Measurements from ENCODE around the gene TRRAP.

DNA sequence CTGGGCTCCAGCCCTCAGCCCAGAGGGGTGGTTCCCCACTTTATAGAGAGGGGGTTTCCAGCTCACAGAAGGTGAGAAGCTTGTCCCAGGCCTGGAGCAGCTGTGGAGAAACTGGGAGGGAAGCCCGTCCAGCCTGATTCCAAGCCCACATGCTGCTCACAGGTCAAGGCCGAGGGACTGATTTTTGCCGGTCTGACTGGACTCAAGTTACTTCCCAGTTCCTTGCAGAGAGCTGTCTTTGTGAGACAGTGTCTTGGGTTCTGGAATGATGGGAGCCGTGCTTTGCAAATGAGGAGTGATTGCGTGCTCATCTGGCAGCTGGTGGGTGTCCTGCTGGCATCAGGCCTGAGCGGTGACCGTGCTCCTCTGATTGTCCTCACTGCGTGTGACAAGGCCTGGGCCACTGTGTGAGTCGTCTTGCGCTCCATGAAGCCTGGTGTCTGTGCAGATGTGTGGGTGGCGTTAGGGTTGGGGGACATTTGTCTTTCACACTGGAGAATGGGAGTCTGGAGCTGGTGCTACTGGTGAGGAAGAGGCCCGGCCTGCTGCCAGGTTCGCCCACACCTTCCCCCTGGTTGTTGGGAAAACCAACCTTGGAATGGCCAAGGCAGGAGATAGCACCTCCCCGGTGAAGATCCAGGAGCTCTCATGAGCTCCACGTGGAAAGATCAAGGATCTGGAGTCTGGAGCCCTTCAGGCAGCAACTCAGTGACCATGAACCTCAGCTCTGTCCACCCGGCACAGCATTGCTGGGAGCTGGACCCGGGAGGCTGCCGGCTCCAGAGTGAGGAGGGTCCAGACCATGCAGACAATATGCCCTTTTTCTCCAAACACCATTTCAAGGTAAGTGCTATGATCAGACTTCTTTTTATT is 136.0 kb downstream of the TRRAP start:
- TF ChIP-seq, protein P1, sequence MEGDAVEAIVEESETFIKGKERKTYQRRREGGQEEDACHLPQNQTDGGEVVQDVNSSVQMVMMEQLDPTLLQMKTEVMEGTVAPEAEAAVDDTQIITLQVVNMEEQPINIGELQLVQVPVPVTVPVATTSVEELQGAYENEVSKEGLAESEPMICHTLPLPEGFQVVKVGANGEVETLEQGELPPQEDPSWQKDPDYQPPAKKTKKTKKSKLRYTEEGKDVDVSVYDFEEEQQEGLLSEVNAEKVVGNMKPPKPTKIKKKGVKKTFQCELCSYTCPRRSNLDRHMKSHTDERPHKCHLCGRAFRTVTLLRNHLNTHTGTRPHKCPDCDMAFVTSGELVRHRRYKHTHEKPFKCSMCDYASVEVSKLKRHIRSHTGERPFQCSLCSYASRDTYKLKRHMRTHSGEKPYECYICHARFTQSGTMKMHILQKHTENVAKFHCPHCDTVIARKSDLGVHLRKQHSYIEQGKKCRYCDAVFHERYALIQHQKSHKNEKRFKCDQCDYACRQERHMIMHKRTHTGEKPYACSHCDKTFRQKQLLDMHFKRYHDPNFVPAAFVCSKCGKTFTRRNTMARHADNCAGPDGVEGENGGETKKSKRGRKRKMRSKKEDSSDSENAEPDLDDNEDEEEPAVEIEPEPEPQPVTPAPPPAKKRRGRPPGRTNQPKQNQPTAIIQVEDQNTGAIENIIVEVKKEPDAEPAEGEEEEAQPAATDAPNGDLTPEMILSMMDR (IDR thresholded peaks at IDR 0.05) = no peak
- TF ChIP-seq POLR2A (IDR thresholded peaks at IDR 0.05) = no peak

Data from esophagus squamous epithelium (tissue), 4 donors.